Measurements from ENCODE around the gene MOSPD3.

MOSPD3 gene

DNA sequence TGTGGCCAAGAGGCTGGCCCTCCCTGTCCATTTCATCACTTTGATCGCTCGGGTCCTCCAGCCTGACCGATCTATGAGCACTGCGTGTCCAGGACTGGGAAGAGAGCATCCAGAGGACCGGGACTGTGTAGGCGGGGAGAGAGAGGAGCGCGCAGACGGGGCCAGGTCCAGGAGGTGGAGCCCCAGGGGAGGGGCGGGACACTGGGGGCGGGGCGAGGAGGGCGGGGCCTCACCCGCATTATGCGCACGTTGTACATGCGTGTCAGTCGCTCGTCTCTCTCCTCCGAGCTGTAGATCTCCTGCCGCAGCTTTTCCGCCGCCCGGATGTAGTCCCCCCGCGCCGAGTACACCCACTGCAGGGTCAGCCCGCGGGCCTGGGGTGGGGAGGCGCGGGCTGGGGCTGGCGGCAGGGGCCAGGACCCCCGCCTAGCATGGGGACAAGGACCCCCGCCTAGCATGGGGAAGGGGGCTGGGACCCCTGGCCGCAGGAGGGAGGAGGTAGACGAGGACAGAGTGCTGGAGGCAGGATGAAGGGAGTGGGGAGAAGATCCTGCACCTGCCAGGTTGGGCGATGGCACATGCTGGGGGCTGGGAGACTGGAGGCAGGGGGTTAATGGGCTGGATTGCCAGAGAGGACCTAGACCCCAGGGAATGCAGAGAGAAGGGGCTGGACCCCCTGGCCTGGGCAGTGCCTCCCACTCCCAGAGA lies 14.3 kb downstream of the MOSPD3 start:
- DNase-seq: peak; percentile 93

DNA sequence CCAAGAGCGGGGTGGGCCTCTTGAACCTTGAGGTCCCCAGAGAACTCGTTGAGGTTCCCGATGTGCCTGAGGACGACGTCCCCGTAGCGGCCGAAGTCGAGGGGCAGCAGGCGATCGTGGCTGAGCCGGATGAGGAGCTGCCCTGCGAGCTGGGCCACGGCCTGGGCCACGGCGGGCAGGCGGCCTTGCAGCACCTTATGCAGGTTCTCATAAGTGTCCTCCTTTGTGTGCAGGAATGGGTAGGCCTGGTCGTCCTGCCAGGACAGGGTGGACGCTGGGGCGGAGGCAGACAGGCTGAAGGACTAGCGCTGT lies 14.9 kb downstream of the MOSPD3 start:
- DNase-seq: peak; percentile 10

GRCh38 chr7:100629117-100629716 lies 16.9 kb downstream of the MOSPD3 start:
- DNase-seq: peak; percentile 82

DNA sequence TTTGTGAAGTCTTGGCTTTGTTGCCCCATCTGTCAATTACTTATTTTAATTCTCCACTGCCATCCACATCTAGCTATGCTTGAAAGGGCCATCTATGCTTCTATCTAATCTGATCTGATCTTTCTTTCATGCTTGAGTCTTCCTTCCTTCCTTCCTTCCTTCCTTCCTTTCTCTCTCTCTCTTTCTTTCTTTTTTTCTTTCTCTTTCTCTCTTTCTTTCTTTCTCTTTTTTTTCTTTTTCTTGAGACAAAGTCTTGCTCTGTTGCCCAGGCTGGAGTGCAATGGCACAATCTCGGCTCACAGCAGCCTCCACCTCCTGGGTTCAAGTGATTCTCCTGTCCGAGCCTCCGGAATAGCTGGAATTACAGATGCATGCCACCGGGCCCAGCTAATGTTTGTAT lies 17.7 kb downstream of the MOSPD3 start:
- no peak for DNase-seq

- peak; percentile 80 for DNase-seq
These were observed 20.8 kb downstream of the MOSPD3 start for GRCh38 chr7:100632951-100633717.

- DNase-seq: peak; percentile 50
These were observed 27.7 kb downstream of the MOSPD3 start for GRCh38 chr7:100639995-100640516.

- peak; percentile 92 for DNase-seq
These were observed 28.4 kb downstream of the MOSPD3 start for GRCh38 chr7:100640517-100641440.

DNA sequence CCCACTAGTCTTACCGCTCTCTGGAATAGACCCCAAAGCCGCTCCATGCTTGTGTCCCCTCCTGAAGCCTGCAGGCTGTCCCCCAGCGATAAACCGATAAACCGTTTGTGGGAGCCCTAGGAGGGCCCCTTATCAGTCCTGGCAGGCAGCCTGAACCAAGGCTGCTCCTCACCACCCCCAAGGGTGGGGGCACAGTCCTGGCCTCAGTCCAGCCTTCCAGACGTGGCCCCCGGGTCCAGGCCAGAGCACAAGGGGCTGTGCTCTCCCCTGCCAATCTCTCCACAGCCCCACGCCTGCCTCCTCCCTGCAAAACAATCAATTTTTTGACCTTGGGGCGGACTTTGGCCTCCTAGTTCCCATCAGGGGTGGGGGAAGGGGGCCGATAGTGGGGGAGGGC lies 29.1 kb downstream of the MOSPD3 start, which contains the start of gene TFR2:
TFR2 (minus strand) TSS at position 90 of the 397 bp plus-strand sequence; CDS start at position 47, 43 bp downstream.
- peak; percentile 99 for DNase-seq

- peak; percentile 65 for DNase-seq
These were observed 29.7 kb downstream of the MOSPD3 start for GRCh38 chr7:100641860-100642533.

DNA sequence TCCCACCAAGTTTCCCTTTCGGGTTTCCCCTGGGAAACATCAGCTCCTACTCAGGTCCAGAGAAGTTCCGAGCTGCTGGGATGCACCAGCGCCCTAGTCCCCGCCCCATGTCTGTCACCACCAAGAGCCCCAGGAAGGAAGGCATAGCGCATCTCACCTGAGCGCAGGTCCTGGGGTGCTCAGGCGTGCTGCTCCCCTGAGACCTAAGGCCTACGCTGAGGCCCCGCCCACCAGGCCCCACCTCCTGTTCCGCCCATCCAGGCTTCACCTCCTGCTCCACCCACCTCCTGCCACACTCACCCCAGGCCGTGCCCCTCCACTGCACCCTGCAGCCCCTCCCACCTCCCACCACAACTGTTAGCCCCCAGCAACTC lies 30.2 kb downstream of the MOSPD3 start:
- peak; percentile 94 for DNase-seq

DNA sequence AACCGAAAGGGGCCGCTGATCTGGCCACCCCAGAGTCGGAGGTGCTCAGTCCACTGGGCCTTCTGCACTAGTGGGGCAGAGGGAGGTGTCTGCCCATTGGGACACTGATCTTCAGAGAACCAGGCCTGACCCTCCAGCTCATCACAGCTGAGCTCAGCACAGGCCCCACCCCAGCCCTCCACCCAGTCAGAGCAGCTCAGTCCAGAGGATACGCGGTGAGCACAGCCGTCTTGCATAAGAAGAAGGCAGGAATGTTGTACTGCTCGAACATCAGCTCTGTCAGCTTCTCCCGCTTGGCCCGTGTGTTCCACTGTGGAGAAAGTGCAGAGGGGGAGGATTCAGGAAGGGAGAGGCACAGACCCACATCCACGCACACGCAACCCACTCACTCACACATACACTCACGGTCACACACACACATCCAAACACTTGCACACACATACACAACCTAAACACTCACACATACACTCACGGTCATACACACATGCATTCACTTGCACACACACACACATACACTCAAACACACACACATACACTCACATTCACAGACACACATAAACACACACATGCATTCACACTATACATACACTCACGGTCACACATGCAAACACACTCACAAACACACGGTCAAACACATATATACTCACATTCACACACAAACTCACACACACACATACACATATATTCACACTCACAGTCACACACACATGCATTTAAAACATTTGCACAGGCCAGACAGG lies 37.7 kb downstream of the MOSPD3 start:
- DNase-seq: no peak

- DNase-seq: no peak
These were observed 42.8 kb downstream of the MOSPD3 start for GRCh38 chr7:100654908-100655831.

- peak; percentile 86 for DNase-seq
These were observed 43.8 kb downstream of the MOSPD3 start, which contains the start of gene ACTL6B for GRCh38 chr7:100655908-100656674. TSS of gene ACTL6B (minus strand) at chr7:100656448. CDS start at chr7:100656354, 94 bp downstream.

DNA sequence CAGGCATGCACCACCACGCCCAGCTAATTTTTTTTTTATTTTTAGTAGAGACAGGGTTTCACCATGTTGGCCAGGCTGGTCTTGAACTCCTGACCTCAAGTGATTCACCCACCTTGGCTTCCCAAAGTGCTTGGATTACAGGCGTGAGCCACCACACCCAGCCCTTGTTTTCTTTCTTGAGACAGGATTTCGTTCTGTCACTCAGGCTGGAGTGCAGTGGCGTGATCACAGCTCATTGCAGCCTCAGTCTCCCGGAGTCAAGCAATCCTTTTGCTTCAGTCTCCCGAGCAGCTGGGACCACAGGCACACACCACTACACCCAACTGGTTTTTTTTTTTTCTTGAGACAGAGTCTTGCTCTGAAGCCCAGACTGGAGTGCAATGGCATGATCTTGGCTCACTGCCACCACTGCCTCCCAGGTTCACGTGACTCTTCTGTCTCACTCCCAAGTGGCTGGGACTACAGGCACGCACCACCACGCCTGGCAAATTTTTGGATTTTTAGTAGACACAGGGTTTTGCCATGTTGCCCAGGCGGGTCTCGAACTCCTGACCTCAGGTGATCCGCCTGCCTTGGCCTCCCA lies 49.9 kb downstream of the MOSPD3 start:
- peak; percentile 58 for DNase-seq

Data from hematopoietic multipotent progenitor cell treated with erythropoietin and hydrocortisone succinate and interleukin-3 and kit ligand, for 6 days (in vitro differentiated cells).